BE2C (cell line): Measurements from ENCODE around the gene KIF14.

Experiments used
- DNase-seq: peaks from one replicate; pipeline ENCODE4 v3.0.0-alpha.2; 2020
- H3K27me3 ChIP-seq: fragments of 250-450 bp; sonication (Bioruptor Pico); 2 replicates; pipeline ENCODE4 v1.5.1; 2020; ENCODE audit warnings: mild to moderate bottlenecking
- H3K36me3 ChIP-seq: fragments of 250-450 bp; sonication (Bioruptor Pico); 2 replicates; pipeline ENCODE4 v1.5.1; 2020; ENCODE audit warnings: mild to moderate bottlenecking
- H3K4me1 ChIP-seq: fragments of 250-450 bp; sonication (Bioruptor Pico); 2 replicates; pipeline ENCODE4 v1.5.1; 2020
- H3K4me3 ChIP-seq: 2 replicates; pipeline ENCODE4 v1.5.1; 2011; ENCODE audit warnings: low read depth, low read length
- H3K9me3 ChIP-seq: fragments of 250-450 bp; sonication (Bioruptor Pico); 2 replicates; pipeline ENCODE4 v1.5.1; 2020
- TF ChIP-seq, protein P1 (sequence below): IDR thresholded peaks from 2 replicates; pipeline ENCODE4 v1.5.1; 2012; ENCODE audit warnings: mild to moderate bottlenecking, low read depth, low read length

Gene KIF14

DNA sequence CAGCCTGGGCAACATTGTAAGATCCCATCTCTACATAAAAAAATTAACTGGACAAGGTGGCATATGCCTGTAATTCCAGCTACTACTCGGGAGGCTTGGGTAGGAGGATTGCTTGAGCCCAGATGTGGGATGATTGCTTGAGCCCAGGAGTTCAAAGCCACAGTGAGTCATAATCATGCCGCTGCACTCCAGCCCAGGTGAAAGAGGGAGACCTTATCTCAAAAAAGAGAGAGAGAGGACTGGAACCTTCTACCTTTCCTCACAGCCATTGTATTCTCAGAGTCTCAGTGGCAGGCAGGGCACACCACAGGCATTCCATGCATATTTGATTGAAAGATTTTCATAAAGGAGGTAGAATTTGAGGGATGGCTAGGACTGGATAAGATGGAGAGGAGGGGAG is 78.4 kb downstream of the KIF14 start:
- no peaks in the 10 kb centered on the region for H3K4me1 ChIP-seq
- no peak overlapping the region for H3K4me3 ChIP-seq
- TF ChIP-seq, protein P1, sequence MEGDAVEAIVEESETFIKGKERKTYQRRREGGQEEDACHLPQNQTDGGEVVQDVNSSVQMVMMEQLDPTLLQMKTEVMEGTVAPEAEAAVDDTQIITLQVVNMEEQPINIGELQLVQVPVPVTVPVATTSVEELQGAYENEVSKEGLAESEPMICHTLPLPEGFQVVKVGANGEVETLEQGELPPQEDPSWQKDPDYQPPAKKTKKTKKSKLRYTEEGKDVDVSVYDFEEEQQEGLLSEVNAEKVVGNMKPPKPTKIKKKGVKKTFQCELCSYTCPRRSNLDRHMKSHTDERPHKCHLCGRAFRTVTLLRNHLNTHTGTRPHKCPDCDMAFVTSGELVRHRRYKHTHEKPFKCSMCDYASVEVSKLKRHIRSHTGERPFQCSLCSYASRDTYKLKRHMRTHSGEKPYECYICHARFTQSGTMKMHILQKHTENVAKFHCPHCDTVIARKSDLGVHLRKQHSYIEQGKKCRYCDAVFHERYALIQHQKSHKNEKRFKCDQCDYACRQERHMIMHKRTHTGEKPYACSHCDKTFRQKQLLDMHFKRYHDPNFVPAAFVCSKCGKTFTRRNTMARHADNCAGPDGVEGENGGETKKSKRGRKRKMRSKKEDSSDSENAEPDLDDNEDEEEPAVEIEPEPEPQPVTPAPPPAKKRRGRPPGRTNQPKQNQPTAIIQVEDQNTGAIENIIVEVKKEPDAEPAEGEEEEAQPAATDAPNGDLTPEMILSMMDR = no peak
- H3K36me3 ChIP-seq = no peaks in the 10 kb centered on the region
- H3K27me3 ChIP-seq = no peaks in the 10 kb centered on the region
- no peaks in the 10 kb centered on the region for H3K9me3 ChIP-seq
- DNase-seq = no peak

DNA sequence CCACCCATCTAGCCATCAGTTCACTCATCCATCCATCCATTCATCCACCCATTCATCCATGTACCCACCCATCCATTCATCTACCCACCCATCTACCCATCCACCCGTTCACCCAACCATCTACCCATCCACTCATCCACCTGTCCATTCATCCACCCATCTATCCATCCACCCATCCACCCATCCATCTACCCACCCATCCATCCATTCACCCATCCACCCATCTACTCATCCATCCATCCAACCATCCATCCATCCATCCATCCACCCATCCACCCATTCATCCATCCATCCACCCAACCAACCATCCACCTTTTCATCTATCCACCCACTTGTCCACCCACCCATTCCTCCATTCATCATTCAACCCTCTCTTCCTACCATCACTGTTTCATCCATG is 80.3 kb downstream of the KIF14 start:
- no peak overlapping the region for H3K4me3 ChIP-seq
- H3K27me3 ChIP-seq = no peaks in the 10 kb centered on the region
- H3K4me1 ChIP-seq = no peaks in the 10 kb centered on the region
- DNase-seq = no peak
- H3K36me3 ChIP-seq = no peaks in the 10 kb centered on the region
- H3K9me3 ChIP-seq = no peaks in the 10 kb centered on the region
- TF ChIP-seq, protein P1 = no peak

DNA sequence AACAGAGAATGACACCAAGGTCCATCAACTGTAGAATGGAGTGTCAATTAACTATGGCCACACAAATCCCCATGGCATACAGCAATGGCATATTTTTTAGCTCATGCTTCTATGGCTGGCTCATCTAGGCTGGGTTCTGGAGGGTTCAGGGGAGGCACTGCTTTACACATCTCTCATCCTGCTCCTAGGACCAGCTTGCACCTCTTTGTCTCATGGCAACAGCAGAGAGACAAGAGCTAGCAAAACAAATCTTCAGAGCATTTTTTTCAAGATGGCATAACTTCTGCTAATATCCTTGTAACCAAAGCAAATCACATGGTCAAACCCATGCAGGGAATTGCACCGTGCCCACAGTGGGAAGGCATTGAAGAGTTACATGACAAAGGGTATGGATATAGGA is 82.4 kb downstream of the KIF14 start:
- TF ChIP-seq, protein P1 = no peak
- Histone ChIP-seq H3K36me3 (no peaks in the 10 kb centered on the region), H3K27me3 (no peaks in the 10 kb centered on the region), H3K4me1 (no peaks in the 10 kb centered on the region), H3K4me3 (no peak overlapping the region), H3K9me3 (no peaks in the 10 kb centered on the region)
- DNase-seq = no peak

DNA sequence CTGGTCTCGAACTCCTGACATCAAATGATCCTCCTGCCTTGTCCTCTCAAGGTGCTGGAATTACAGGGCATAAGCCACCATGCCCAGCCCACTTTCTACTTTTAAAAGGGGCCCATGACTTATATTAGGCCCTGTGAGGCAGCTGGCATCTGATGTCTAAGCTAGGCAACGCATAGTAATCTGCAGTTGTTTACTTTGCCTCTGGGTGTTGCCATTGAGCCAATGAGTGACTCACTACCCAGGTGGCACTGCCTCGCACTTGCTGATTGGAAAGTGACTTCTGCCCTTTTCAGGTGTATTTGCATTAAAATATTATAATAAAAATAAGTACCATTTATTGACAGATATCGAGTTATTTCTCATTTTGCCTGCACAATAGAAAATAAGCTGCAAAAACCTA is 84.9 kb downstream of the KIF14 start:
- peak; percentile 36 for DNase-seq
- Histone ChIP-seq H3K4me3 (no peak overlapping the region), H3K27me3 (no peaks in the 10 kb centered on the region; the same call in 1 of the 2 replicates), H3K36me3 (no peaks in the 10 kb centered on the region), H3K4me1 (no peaks in the 10 kb centered on the region), H3K9me3 (no peaks in the 10 kb centered on the region)
- TF ChIP-seq, protein P1 = peak; percentile 56

DNA sequence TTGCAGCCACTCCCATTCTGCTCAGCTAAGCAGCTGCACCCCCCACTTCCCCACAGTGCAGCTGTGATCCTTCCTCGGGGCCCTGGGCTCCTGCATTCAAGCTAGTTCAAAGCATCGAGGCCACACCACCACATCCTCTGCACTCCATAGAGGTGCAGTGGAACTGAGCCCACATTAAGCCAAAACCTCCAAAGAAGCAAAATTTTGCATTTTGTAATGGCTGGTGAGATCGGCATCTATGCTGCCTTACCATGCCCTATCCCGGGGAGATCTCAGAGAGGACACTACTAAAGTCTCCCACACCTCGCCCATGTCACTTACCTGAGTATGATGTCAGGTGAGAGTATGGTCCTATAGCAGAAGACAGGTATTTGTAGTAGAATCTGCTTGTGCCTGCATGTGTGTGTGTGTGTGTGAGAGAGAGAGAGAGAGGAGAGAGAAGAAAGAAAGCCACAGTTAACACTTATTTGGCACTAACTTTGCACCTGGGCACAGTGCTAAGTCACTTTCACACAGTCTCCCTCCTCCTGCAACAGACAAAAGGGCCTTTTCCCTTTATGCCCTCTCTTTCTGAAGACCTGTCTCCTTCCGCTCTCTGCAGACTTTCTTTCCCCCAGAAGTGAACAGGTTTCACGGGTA is 89.8 kb downstream of the KIF14 start:
- Histone ChIP-seq H3K36me3 (no peaks in the 10 kb centered on the region), H3K27me3 (no peaks in the 10 kb centered on the region; the same call in 1 of the 2 replicates), H3K9me3 (no peaks in the 10 kb centered on the region), H3K4me1 (no peaks in the 10 kb centered on the region), H3K4me3 (no peak overlapping the region)
- TF ChIP-seq, protein P1 = no peak
- no peak for DNase-seq

DNA sequence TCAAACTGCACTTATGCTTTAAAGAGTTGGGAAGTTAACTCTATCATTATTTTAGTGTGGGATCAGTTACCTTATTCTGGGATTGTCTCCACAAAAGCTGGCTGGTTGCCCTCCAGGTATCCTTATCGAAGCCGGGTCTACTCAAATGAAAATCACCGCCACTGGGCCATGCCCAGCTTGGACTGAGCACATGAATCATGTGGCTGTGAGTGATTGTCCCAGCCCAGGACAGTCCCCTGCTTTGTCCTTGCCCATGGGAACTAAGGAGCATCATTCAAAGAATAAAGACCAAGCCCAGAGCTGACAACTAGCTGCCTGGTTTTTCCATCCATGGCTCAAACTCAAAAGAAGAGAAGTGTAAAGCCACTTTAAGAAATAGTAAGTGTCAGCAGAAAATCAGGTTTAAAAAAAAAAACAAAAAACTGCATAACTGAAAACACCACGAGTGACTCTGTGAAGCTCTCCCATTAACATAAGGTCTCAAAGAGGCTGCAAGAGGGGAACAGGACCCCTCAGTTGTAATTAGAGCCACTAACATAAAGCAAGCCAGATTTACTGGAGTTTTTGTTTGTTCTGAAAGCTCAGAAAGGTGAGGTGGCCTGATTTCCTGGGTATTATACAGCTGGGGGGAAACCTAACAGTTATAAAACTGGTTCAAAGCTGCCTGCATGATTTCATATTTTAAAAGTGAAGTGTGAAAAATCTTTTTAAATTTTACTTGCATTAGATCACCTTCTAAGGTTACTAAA is 91.5 kb downstream of the KIF14 start:
- H3K27me3 ChIP-seq = no peaks in the 10 kb centered on the region; the same call in 1 of the 2 replicates
- no peak for DNase-seq
- H3K4me1 ChIP-seq = no peaks in the 10 kb centered on the region
- no peaks in the 10 kb centered on the region for H3K9me3 ChIP-seq
- H3K36me3 ChIP-seq = no peaks in the 10 kb centered on the region
- TF ChIP-seq, protein P1 = no peak
- H3K4me3 ChIP-seq = no peak overlapping the region
